Aorta (tissue), 5 donors: ENCODE measurements around the gene CD247. TPM values are rescaled to one million over a fixed set of nuclear protein-coding genes. Genes with fewer than 3 reads are reported as not detected.
A peak's percentile ranks its signal among the peaks of the same experiment; 100 is the strongest.

Experiments used
- ATAC-seq: fragments of 200-7000 bp; cut with Tn5 transposase; one replicate; pipeline ENCODE4 v1.9.1; 2022; ENCODE audit warnings: moderate library complexity; ENCODE audit not compliant: low FRiP score
- DNase-seq, 2 donors: peaks; one replicate each; pipeline ENCODE4 v3.0.0-alpha.2; 2020
- H3K27ac ChIP-seq, 2 donors: one replicate each; pipeline ENCODE4 v1.5.1; 2013; ENCODE audit warnings: low read length in 2 of 2, mild to moderate bottlenecking in 2 of 2, moderate library complexity in 2 of 2, control low read depth in 1 of 2, inconsistent platforms in 1 of 2, low read depth in 1 of 2
- H3K27me3 ChIP-seq, 2 donors: one replicate each; pipeline ENCODE4 v1.6.1; 2013; ENCODE audit warnings: control low read depth in 1 of 2, low read length in 1 of 2, mild to moderate bottlenecking in 1 of 2, moderate library complexity in 1 of 2; ENCODE audit not compliant: insufficient read depth in 2 of 2, control insufficient read depth in 1 of 2
- H3K36me3 ChIP-seq, 2 donors: one replicate each; pipeline ENCODE4 v1.6.1; 2013; ENCODE audit warnings: control low read depth in 1 of 2, low read length in 1 of 2, mild to moderate bottlenecking in 1 of 2; ENCODE audit not compliant: insufficient read depth in 2 of 2, control insufficient read depth in 1 of 2
- H3K4me1 ChIP-seq, 2 donors: one replicate each; pipeline ENCODE4 v1.6.1; 2013; ENCODE audit warnings: low read length in 2 of 2, control low read depth in 1 of 2, mild to moderate bottlenecking in 1 of 2, moderate library complexity in 1 of 2; ENCODE audit not compliant: insufficient read depth in 2 of 2, control insufficient read depth in 1 of 2
- H3K4me3 ChIP-seq, 2 donors: one replicate each; pipeline ENCODE4 v1.5.1; 2013; ENCODE audit warnings: low read length in 2 of 2, control low read depth in 1 of 2, mild to moderate bottlenecking in 1 of 2
- H3K9me3 ChIP-seq: one replicate; pipeline ENCODE4 v1.6.1; 2013; ENCODE audit warnings: mild to moderate bottlenecking, low read length; ENCODE audit not compliant: control insufficient read depth
- WGBS, 2 donors: extraction: QIAGEN DNeasy Blood & Tissue Kit; methylation state at CpG; one replicate each; pipeline ENCODE4 v1.1.7; 2013; 5-methylcytosine and 5-hydroxymethylcytosine counted together
- intact Hi-C, 2 donors: fragments of 100-400 bp; cut with DNase I; formaldehyde crosslinking; loops; one replicate each; pipeline versions ENCODE4 v1.14.2 to v1.15.0; 2022
- polyA plus RNA-seq, 2 donors: library from polyadenylated mRNA; stranded (reverse); fragments of 200-250 nt; gene quantifications; one replicate each; pipeline ENCODE4 v1.2.3, GENCODE V29; 2013
- total RNA-seq, 2 donors: library from RNA; stranded (reverse); fragmentation: NEBNext Ultra II Directional; extraction: Animal tissue kit (Norgen Biotek cat#: 25700); gene quantifications; one replicate each; pipeline ENCODE4 v1.2.1, GENCODE V29; 2021
- donor health status: healthy with polysubstance abuse.
- donor health status: Bipolar disorder and iron deficiency.
- donor health status: DM: no; HTN: no; CAD: no.
- donor health status: DM: no; HTN: no; CAD: no.
- donor health status: DM: yes; HTN: yes; CAD: no.

CD247 gene
- total and polyA plus RNA-seq, 4 donors = 0.64 to 4.3 (median 4.0) TPM; not detected in 1

- 67 to 80% methylated on average over 4 of the region's 4 CpGs for WGBS, 2 donors
These were observed 27.0 kb upstream of the CD247 start for GRCh38 chr1:167545349-167545748.

GRCh38 chr1:167544447-167545093, 26.2 kb upstream of the CD247 start:
- H3K9me3 ChIP-seq = no peaks in the 10 kb centered on the region
- WGBS, 2 donors = 93 to 96% methylated on average over 3 of the region's 3 CpGs
- H3K27me3 ChIP-seq = no peaks in the 10 kb centered on the region
- ATAC-seq (no peak), DNase-seq (no peak)
- H3K27ac ChIP-seq = no peak overlapping the region
- H3K4me3 ChIP-seq = no peak overlapping the region
- H3K4me1 ChIP-seq = peaks cover 0 to 4% of the 10 kb centered on the region in 2 donors
- intact Hi-C loops = no loop called here
- H3K36me3 ChIP-seq = peaks cover 0 to 4% of the 10 kb centered on the region in 2 donors

More at GRCh38 chr1:167545349-167545748, 27.0 kb upstream of the CD247 start:
- Histone ChIP-seq H3K36me3 (peaks cover 0 to 4% of the 10 kb centered on the region in 2 donors), H3K27me3 (no peaks in the 10 kb centered on the region), H3K4me1 (peaks cover 0 to 4% of the 10 kb centered on the region in 2 donors), H3K4me3 (no peak overlapping the region), H3K27ac (no peak overlapping the region), H3K9me3 (no peaks in the 10 kb centered on the region)
- ATAC-seq (no peak), DNase-seq (no peak)
- intact Hi-C loops = no loop called here

GRCh38 chr1:167543199-167543990, 25.1 kb upstream of the CD247 start:
- H3K9me3 ChIP-seq = no peaks in the 10 kb centered on the region
- WGBS, 2 donors = 86 to 87% methylated on average over 13 of the region's 13 CpGs
- H3K27me3 ChIP-seq = no peaks in the 10 kb centered on the region
- peaks cover 0 to 4% of the 10 kb centered on the region in 2 donors for H3K36me3 ChIP-seq
- DNase-seq (no peak), ATAC-seq (no peak)
- intact Hi-C loops = no loop called here
- no peak overlapping the region for H3K27ac ChIP-seq
- H3K4me1 ChIP-seq = no peaks in the 10 kb centered on the region
- no peak overlapping the region for H3K4me3 ChIP-seq

GRCh38 chr1:167542109-167543032, 24.0 kb upstream of the CD247 start:
- DNase-seq = no peak
- Histone ChIP-seq H3K27ac (no peak overlapping the region), H3K9me3 (no peaks in the 10 kb centered on the region), H3K4me3 (no peak overlapping the region), H3K4me1 (no peaks in the 10 kb centered on the region), H3K27me3 (no peaks in the 10 kb centered on the region), H3K36me3 (peaks cover 0 to 3% of the 10 kb centered on the region in 2 donors)
- ATAC-seq = no peak
- intact Hi-C loops = no loop called here
- 87 to 93% methylated on average over 12 of the region's 12 CpGs for WGBS, 2 donors

GRCh38 chr1:167541610-167542009, 23.3 kb upstream of the CD247 start:
- ATAC-seq (no peak), DNase-seq (no peak)

GRCh38 chr1:167541003-167541402, 22.7 kb upstream of the CD247 start:
- Histone ChIP-seq H3K27me3 (no peaks in the 10 kb centered on the region), H3K36me3 (peaks cover 0 to 3% of the 10 kb centered on the region in 2 donors), H3K4me1 (no peaks in the 10 kb centered on the region), H3K27ac (no peak overlapping the region), H3K9me3 (no peaks in the 10 kb centered on the region), H3K4me3 (no peak overlapping the region)
- no peak for ATAC-seq
- DNase-seq = no peak
- intact Hi-C loops = no loop called here

More at GRCh38 chr1:167541610-167542009, 23.3 kb upstream of the CD247 start:
- H3K4me1 ChIP-seq = no peaks in the 10 kb centered on the region
- H3K9me3 ChIP-seq = no peaks in the 10 kb centered on the region
- H3K4me3 ChIP-seq = no peak overlapping the region
- H3K27ac ChIP-seq = no peak overlapping the region
- WGBS, 2 donors = 0% methylated on average over 1 of the region's 1 CpG
- no peaks in the 10 kb centered on the region for H3K27me3 ChIP-seq
- peaks cover 0 to 3% of the 10 kb centered on the region in 2 donors for H3K36me3 ChIP-seq
- intact Hi-C loops = no loop called here

- intact Hi-C loops = loop anchor here (10.0 kb wide), 1 partner anchor 274 kb away; no protein-coding TSS in a partner anchor
- H3K27ac ChIP-seq = no peak overlapping the region
- no peaks in the 10 kb centered on the region for H3K4me1 ChIP-seq
- no peaks in the 10 kb centered on the region for H3K27me3 ChIP-seq
- WGBS, 2 donors = 55 to 59% methylated on average over 5 of the region's 5 CpGs
- no peak overlapping the region for H3K4me3 ChIP-seq
- no peaks in the 10 kb centered on the region for H3K9me3 ChIP-seq
- ATAC-seq (no peak), DNase-seq (no peak)
- no peaks in the 10 kb centered on the region for H3K36me3 ChIP-seq
These were observed 20.3 kb upstream of the CD247 start for GRCh38 chr1:167538657-167539056.

GRCh38 chr1:167533851-167534300, 15.5 kb upstream of the CD247 start:
- Histone ChIP-seq H3K27me3 (no peaks in the 10 kb centered on the region), H3K9me3 (no peaks in the 10 kb centered on the region), H3K27ac (no peak overlapping the region), H3K4me1 (no peaks in the 10 kb centered on the region), H3K4me3 (no peak overlapping the region), H3K36me3 (no peaks in the 10 kb centered on the region)
- WGBS, 2 donors = 10 to 12% methylated on average over 8 of the region's 8 CpGs
- ATAC-seq = peak; percentile 90
- peak; percentile 67 to 81 for DNase-seq
- intact Hi-C loops = loop anchor here (2.0 to 10.0 kb wide), 5 partner anchors 92 to 467 kb away; no protein-coding TSS in a partner anchor
